ENCODE results near the gene CDH4.

DNA sequence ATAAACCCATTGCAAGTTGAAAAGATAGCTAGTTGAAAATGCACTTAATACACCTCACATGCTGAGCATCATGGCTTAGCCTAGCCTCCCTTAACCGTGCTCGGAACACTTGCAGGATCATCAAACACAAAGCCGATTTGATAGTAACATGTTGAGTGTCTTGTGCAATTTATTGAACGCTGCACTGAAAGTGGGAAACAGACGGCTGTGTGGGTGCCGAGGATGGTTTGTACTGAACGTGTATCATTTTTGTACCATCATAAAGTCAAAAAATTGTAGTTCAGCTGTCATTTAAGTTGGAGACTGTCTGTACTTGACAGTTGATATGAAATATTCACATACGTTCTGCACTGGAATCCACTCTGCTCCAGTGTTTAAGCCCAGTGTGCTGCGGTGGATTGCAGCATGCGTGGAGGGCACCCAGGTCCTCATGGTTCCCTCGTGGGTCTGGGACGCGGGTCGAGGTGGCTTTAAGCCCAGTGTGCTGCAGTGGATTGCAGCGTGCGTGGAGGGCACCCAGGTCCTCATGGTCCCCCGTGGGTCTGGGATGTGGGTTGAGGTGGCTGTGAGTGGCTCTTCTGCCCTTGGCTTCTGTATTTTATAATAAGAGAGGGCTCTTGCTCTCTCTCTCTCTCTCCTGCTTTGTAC is 77.0 kb downstream of the CDH4 start:
- no peak for TF ChIP-seq POLR2A (IDR thresholded peaks at IDR 0.05; ENCODE audit: low read length)
- TF ChIP-seq GATA1 (IDR thresholded peaks at IDR 0.05; ENCODE audit: low read depth, low read length), result no peak
